ENCODE data around the gene MMD2.
A peak's percentile ranks its signal among the peaks of the same experiment; 100 is the strongest.
"Not testable (repeated sequence)": the region's sequence is repeated elsewhere in the genome, so short reads cannot be mapped to it uniquely, and the experiment has no call there.

The MMD2 gene

DNA sequence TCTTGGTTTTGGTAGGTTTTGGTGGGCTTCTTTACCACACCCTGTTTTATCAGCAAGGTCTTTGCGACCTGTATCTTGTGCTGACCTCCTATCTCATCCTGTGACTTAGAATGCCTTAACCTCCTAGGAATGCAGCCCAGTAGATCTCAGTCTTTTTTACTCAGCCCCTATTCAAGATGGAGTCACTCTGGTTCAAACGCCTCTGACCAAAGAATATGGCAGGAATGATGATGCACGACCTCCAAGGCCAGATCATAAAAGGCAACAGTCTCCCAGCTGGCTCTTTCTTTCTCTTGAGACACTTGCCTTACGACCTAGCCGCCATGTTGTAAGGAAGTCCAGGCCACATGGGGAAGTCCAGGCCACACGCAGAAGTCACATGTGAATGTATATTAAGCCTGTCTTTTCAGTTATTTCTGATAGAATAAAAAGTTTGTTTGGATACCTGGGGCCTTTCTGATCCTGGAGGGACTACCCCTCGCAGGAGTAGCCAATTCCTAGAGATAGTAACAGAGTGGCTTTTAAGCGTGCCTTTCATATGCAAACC lies 65.0 kb downstream of the MMD2 start:
- no peak for DNase-seq (ENCODE audit: low read depth)

DNA sequence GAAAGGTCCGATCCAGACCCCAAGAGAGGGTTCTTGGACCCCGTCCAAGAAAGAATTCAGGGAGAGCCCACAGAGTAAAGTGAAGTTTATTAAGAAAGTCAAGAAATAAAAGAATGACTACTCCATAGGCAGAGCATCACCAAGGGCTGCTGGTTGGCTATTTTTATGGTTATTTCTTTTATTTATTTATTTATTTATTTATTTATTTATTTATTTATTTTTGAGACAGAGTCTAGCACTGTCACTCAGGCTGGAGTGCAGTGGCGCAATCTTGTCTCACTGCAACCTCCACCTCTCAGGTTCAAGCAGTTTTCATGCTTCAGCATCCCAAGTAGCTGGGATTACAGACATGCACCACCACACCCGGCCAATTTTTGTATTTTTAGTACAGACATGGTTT lies 65.8 kb downstream of the MMD2 start:
- DNase-seq (ENCODE audit: low read depth): not testable (repeated sequence)

GRCh38 chr7:4891522-4891921 lies 67.5 kb downstream of the MMD2 start:
- not testable (repeated sequence) for DNase-seq (ENCODE audit: low read depth)

- DNase-seq (ENCODE audit: low read depth): no peak
Measured at GRCh38 chr7:4889682-4890081, 69.3 kb downstream of the MMD2 start.

DNA sequence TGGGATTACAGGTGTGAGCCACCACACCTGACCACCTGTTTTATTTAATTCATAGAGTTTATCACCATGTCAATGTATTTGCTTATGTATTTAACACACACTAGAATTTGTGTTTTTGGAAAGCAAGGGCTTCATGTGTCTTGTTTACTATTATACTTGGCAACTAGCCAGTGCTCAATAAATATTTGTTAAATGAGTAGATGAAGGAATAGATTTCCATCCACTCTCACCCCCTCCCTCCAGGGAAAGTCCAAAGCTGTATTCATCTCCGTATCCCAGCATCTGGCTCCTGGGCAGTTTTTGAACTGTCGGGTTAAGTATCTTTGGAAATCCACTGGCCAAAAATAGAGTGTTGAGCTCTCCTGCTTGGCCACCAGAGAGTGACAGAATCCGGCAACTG lies 70.8 kb downstream of the MMD2 start:
- no peak for DNase-seq (ENCODE audit: low read depth)

- no peak for DNase-seq (ENCODE audit: low read depth)
Measured at GRCh38 chr7:4886671-4887070, 72.3 kb downstream of the MMD2 start.

DNA sequence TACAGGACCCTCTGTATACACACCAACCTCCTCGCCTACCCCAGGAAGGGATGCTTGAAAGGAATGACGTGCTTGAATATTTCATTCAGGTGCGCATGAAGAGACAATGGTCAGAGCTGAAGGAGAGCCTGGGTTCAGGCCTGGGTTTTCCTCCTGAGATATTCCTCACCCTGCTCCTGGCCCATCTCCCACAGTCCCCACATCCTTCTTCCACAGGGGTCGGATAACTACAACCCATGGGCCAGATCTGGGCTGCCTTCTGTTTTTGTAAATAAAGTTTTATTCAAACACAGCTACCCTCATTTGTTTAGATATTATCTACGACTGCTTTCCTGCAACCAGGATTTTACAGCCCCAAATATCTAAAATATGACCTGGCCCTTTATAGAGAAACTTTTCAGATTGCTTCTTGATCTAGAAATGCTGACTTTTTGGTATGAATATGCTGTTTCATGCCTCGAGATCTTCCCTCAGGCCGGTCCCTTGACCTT lies 73.6 kb downstream of the MMD2 start:
- DNase-seq (ENCODE audit: low read depth): no peak

DNA sequence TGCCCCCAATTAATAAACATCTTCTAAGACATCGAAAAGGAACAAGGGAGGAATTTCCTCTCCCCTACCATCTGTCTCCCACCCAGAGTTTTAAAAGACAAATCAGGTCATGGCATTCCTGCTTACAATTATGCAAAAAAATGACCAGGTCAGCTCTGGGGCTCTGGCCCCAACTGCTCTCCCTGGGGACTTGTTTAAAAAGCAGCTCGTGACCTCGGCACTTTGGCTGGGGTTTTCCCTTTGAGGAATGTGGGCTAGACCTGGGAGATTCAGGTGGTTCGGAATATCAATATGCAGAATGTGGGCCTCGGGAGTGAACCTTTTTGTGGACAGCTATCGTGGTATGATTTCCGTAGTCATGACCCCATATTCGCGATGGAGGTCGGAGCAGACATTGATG lies 74.8 kb downstream of the MMD2 start:
- DNase-seq (ENCODE audit: low read depth): no peak

DNA sequence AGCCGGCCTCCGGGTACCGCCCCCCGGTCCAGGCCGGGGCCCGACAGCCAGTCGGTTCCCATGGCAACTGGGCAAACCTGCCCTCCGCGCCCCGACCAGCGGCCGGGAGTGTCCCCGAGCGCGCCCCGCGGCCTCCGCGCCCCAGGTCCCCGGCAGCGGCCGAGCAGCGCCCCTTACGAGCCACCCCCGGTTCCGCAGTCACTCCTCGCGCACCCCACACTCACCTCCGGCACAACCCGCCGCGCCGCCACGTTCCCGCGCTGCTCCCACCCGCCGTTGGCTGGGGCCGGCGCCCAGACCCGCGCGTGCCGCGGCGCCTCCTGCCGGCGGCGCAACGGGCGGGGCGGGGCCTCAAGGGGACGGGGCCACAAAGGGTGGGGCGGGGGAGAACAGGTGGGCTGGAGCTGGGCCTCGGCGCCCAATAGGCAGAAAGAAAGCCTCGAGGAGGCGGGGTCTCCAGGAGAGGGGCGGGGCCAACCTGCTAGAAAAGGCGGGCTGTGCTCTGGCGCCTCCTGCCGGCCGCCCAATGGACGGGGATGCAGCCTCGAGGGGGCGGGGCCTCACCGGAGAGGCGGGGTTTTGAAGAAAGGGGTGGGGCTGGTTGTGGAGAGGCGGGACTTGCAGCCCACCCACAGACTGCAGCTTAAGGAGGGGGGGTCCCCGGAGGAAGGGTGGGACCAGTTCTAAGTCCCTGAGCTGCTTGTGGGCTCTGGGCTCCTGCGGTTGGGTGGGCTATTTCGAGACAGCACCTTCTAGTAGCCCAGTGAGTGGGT lies 75.4 kb downstream of the MMD2 start, which contains the start of gene RADIL:
TSS of gene RADIL (minus strand) at position 345 of the 773 bp plus-strand sequence. CDS start 5,577 bp downstream, outside the sequence.
- DNase-seq (ENCODE audit: low read depth): peak; percentile 62

GRCh38 chr7:4883033-4883371 lies 76.0 kb downstream of the MMD2 start:
- no peak for DNase-seq (ENCODE audit: low read depth)

GRCh38 chr7:4882169-4883032 lies 76.6 kb downstream of the MMD2 start:
- DNase-seq (ENCODE audit: low read depth): no peak

DNA sequence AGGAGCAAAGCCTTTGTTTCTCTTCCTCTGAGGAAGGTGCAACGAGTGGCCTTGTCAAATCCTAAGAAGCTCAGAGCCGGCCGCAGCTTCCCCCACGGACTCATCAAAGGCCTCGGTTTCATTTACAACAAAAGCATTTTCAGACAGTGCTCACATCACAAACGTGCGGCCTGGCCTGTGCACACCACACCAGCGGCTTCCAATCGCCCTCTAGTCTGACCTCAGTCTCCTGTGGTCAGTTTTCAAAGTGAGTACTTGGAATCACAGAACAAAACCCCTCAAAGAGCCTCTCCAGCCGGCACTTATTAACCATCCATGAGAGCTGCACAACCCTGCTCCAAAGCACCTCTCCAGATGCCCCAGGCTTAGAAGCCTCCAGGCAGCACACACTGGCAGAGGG lies 78.8 kb downstream of the MMD2 start:
- DNase-seq (ENCODE audit: low read depth): no peak

GRCh38 chr7:4879396-4880081 lies 79.4 kb downstream of the MMD2 start:
- DNase-seq (ENCODE audit: low read depth): no peak

DNA sequence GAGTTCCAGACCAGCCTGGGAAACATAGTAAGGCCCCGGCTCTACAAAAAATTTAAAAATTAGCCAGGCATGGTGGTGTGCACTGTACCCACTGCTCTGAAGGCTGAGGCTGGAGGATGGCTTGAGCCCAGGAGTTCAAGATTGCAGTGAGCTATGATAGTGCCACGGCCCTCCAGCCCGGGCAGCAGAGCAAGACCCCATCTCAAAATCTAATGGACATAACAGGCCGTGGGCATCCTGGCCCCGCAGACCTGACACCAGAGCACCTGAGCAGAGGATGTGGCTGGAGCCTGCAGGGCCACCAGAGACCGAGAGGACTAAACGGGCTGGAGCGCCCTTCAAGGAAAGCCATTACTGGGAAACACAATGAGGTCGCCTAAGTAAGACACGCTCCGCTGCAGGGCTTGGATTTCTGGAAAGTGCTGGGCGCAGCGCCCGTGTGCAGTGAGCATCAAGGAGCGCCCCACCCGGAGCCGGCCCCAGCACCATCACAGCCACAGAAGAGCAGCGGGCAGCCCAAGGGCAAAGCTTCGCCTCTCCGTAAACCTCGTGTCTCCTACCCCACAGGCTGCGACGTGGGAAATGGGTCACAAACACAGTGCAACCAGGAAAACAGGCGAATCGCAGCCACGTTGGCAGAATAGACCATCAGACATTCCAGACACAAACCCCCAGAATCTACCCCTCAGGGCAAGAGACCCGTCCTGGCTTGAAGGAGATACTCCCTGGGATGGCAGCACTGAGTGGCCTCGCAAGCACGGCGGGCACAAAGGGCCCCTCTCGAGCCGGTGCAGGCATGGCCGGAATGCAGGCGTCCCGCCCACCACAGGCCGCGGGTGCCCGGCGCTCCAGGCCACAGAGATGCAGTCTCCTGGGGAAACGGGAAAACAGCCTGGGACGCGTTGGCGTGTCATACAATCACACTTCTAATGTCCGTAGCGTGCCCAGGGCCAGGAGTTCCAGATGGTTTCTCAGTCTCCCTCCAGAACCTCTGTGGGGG lies 80.4 kb downstream of the MMD2 start:
- no peak for DNase-seq (ENCODE audit: low read depth)

GRCh38 chr7:4876586-4876985 lies 82.4 kb downstream of the MMD2 start:
- DNase-seq (ENCODE audit: low read depth): no peak

DNA sequence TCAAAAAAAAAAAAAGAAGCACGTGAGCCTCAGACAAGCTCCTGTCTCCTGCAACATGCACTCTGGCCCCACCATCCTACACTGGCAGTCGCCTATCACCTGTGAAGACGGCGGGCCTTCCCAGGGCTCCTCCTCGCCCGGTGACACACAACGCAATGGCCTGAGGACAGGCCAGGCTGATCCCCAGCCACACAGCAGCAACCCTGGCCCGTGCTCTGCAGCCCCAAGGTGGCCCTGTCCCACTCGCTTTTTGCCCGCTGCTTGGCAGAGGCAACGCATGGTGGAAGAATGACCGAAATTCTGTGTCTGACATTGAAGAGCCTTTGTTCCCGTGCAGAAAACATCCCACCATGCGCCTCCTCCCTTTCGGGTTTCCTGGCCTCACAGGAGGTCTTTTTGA lies 83.6 kb downstream of the MMD2 start:
- DNase-seq (ENCODE audit: low read depth): no peak

DNA sequence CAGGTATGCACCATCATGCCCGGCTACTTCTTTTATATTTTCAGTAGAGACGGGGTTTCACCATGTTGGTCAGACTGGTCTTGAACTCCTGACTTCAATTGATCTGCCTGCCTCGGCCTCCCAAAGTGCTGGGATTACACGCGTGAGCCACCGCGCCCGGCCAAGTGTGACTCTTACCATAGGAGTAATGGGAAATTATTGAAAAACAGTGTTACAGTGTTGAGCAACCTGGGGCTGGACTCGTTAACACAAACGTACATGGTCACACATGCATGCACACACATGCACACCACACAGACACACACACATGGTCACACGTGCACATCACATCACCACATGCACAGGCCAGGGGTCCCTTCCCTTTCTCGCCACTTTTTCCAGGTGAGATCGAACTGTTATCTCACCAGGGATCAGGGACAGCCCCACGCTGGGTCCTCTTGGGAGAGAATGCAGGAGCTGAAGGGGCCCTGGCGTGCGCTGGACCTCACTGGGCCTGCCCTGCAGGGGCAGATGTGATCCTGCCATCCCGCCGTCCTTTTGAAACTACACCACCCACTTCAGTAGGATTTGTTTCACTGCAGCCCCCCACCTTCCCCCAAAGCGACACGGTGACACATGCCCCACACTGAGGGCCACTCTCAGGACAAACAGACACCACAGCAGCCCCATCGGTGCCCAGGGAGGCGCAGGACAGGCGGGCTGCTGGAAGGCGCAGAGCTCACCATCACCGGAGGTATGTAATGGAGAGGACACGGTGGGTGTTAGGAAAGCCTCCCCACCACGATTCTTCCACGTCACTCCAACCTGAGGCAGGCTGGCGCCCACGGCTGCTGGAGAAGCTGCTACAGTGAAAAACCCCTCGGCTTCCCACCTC lies 85.7 kb downstream of the MMD2 start:
- DNase-seq (ENCODE audit: low read depth): no peak

- DNase-seq (ENCODE audit: low read depth): no peak
Measured at GRCh38 chr7:4871930-4872675, 86.9 kb downstream of the MMD2 start.

- DNase-seq (ENCODE audit: low read depth): no peak
Measured at GRCh38 chr7:4871056-4871680, 87.8 kb downstream of the MMD2 start.
